ENCODE results near the gene ZNF71. TPM values are rescaled to one million over a fixed set of nuclear protein-coding genes. Genes with fewer than 3 reads are reported as not detected.

The ZNF71 gene
- total RNA-seq, 4 donors from 2014 or later: 11.3 to 29.9 (median 17.8) TPM

DNA sequence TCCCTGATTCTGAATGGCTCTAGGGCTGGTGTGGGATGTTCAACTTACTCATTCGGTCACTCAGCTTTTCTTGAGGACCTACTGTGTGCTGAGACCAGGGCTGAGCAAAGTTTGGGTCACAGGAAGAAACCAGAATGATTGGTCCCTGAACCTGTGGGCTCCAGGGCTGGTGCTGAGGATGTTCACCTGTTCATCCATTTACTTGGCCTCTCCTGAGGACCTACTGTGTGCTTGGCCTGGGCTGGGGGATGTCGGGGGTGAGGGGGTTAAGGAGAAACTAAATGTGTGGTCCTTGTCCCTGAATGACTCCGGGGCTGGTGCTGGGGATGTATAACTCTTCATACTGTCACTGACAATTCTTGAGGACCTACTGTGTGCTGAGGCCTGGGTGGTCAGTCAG lies 66.1 kb downstream of the ZNF71 start:
- no peak for ATAC-seq
- 86 to 94% methylated on average over 2 of the region's 3 CpGs for WGBS, 2 donors (ENCODE audit: low coverage in 1 of 2)
- H3K4me3 ChIP-seq: no peak overlapping the region

DNA sequence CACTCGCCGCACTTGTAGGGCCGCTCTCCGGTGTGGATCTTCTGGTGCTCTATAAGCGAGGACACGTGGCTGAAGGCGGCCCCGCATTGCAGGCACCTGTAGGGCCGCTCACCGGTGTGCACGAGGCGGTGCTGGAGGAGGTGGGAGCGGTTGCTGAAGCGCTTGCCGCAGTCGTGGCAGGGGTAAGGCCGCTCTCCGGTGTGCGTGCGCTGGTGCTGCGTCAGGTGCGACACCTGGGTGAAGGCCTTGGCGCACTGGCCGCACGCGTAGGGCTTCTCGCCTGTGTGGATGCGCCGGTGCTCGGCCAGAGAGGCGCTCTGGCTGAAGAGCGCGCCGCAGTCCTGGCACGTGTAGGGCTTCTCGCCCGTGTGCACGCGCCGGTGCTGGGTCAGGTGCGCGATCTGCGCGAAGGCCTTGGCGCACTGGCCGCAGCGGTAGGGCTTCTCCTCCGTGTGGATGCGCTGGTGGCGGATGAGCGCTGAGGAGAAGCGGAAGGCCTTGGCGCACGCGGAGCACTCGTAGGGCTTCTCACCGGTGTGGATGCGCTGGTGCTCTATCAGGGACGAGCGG lies 68.9 kb downstream of the ZNF71 start:
- Histone ChIP-seq H3K4me3 (no peak overlapping the region), H3K36me3 (peaks cover 0 to 41% of the 10 kb centered on the region in 2 donors), H3K9me3 (peaks cover 0 to 21% (median 0%) of the 10 kb centered on the region in 3 donors), H3K4me1 (peaks cover 0 to 9% (median 0%) of the 10 kb centered on the region in 3 donors), H3K27ac (no peak overlapping the region), H3K27me3 (no peaks in the 10 kb centered on the region)
- TF ChIP-seq EP300 (IDR thresholded peaks at IDR 0.05) (no peak), POLR2AphosphoS5 (IDR thresholded peaks at IDR 0.05) (no peak), POLR2A (IDR thresholded peaks at IDR 0.05) (no peak)
- TF ChIP-seq, protein P1, sequence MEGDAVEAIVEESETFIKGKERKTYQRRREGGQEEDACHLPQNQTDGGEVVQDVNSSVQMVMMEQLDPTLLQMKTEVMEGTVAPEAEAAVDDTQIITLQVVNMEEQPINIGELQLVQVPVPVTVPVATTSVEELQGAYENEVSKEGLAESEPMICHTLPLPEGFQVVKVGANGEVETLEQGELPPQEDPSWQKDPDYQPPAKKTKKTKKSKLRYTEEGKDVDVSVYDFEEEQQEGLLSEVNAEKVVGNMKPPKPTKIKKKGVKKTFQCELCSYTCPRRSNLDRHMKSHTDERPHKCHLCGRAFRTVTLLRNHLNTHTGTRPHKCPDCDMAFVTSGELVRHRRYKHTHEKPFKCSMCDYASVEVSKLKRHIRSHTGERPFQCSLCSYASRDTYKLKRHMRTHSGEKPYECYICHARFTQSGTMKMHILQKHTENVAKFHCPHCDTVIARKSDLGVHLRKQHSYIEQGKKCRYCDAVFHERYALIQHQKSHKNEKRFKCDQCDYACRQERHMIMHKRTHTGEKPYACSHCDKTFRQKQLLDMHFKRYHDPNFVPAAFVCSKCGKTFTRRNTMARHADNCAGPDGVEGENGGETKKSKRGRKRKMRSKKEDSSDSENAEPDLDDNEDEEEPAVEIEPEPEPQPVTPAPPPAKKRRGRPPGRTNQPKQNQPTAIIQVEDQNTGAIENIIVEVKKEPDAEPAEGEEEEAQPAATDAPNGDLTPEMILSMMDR (IDR thresholded peaks at IDR 0.05): no peak
- WGBS, 2 donors (ENCODE audit: low coverage in 1 of 2): 80 to 86% methylated on average over 4 to 9 of the region's 60 CpGs
- no peak for ATAC-seq

More for the DNA sequence above, 66.1 kb downstream of the ZNF71 start:
- peaks cover 0 to 9% (median 0%) of the 10 kb centered on the region in 3 donors for H3K4me1 ChIP-seq
- TF ChIP-seq EP300 (IDR thresholded peaks at IDR 0.05): no peak
- TF ChIP-seq POLR2AphosphoS5 (IDR thresholded peaks at IDR 0.05): no peak
- TF ChIP-seq POLR2A (IDR thresholded peaks at IDR 0.05): no peak
- TF ChIP-seq, protein P1 (IDR thresholded peaks at IDR 0.05): no peak
- peaks cover 0 to 40% of the 10 kb centered on the region in 2 donors for H3K36me3 ChIP-seq
- H3K27ac ChIP-seq: no peak overlapping the region
- H3K27me3 ChIP-seq: no peaks in the 10 kb centered on the region
- H3K9me3 ChIP-seq: peaks cover 0 to 21% (median 0%) of the 10 kb centered on the region in 3 donors

GRCh38 chr19:56664511-56664910 lies 69.4 kb downstream of the ZNF71 start:
- Histone ChIP-seq H3K27ac (no peak overlapping the region), H3K4me1 (peaks cover 0 to 9% (median 0%) of the 10 kb centered on the region in 3 donors)

DNA sequence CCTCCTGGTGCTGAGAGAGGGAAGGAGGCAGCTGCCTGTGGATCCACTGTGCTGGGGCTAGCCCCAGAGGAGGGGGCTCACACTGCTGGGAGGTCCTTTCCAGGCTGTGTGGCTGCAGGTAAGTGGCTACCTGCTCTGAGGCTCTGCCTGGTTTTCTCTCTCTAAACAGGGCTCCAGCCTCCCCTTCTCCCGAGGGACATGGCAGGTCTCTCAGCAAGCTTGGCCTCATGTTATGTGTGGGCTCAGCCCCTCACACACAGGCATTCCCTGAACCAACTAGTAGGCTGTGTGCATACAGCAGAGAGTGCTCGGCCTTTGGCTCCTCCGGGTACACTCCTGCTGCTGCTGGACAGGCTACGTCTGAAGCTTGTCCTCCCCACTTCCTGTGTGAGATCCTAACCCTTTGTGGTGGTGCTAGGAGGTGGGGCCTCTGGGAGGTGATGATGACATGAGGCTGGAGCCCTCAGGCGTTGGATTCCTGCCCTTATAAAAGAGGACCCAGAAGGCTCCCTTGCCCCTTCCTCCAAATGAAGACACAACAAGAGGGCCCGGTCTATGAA lies 72.3 kb downstream of the ZNF71 start:
- H3K9me3 ChIP-seq: peaks cover 0 to 21% (median 0%) of the 10 kb centered on the region in 3 donors
- H3K27ac ChIP-seq: no peak overlapping the region
- peaks cover 0 to 35% of the 10 kb centered on the region in 2 donors for H3K36me3 ChIP-seq
- 89 to 100% methylated on average over 1 to 2 of the region's 6 CpGs for WGBS, 2 donors (ENCODE audit: low coverage in 1 of 2)
- TF ChIP-seq POLR2A (IDR thresholded peaks at IDR 0.05): no peak
- TF ChIP-seq, protein P1 (IDR thresholded peaks at IDR 0.05): no peak
- no peak for TF ChIP-seq EP300 (IDR thresholded peaks at IDR 0.05)
- no peak for TF ChIP-seq POLR2AphosphoS5 (IDR thresholded peaks at IDR 0.05)
- H3K4me3 ChIP-seq: no peak overlapping the region
- H3K27me3 ChIP-seq: no peaks in the 10 kb centered on the region
- H3K4me1 ChIP-seq: peaks cover 0 to 21% (median 9%) of the 10 kb centered on the region in 3 donors
- ATAC-seq: no peak

More at GRCh38 chr19:56664511-56664910, 69.4 kb downstream of the ZNF71 start:
- ATAC-seq: no peak
- no peak for TF ChIP-seq EP300 (IDR thresholded peaks at IDR 0.05)
- TF ChIP-seq, protein P1 (IDR thresholded peaks at IDR 0.05): no peak
- no peak for TF ChIP-seq POLR2AphosphoS5 (IDR thresholded peaks at IDR 0.05)
- TF ChIP-seq POLR2A (IDR thresholded peaks at IDR 0.05): no peak
- peaks cover 0 to 21% (median 0%) of the 10 kb centered on the region in 3 donors for H3K9me3 ChIP-seq
- H3K36me3 ChIP-seq: peaks cover 0 to 41% of the 10 kb centered on the region in 2 donors
- 80 to 100% methylated on average over 1 to 2 of the region's 43 CpGs for WGBS, 2 donors (ENCODE audit: low coverage in 1 of 2)
- H3K27me3 ChIP-seq: no peaks in the 10 kb centered on the region
- H3K4me3 ChIP-seq: no peak overlapping the region

DNA sequence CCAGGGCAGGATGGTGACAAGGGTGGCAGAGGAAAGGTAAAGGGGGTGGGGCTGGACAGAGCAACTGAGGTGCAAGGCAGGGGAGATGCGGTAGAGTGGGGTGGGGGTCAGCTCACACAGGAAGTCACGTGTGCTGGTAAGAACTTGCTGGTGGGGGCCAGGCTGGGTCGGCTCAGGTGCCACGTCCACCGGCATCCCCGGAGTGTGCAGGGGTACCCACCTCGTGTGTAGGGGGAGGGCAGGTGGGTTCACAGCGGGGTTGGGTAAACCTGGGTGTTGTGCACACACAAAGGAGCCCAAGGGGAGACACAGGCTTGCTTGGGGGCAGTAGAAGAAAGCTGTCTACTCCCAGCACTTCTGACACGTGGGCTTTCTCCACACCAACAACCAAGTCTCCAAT lies 73.6 kb downstream of the ZNF71 start:
- no peak overlapping the region for H3K27ac ChIP-seq
- no peaks in the 10 kb centered on the region for H3K27me3 ChIP-seq
- no peak overlapping the region for H3K4me3 ChIP-seq
- no peak for ATAC-seq
- H3K9me3 ChIP-seq: peaks cover 0 to 17% (median 0%) of the 10 kb centered on the region in 3 donors
- peaks cover 0 to 25% (median 9%) of the 10 kb centered on the region in 3 donors for H3K4me1 ChIP-seq
- 43 to 70% methylated on average over 3 to 8 of the region's 9 CpGs for WGBS, 2 donors (ENCODE audit: low coverage in 1 of 2)
- TF ChIP-seq POLR2A (IDR thresholded peaks at IDR 0.05) (no peak), POLR2AphosphoS5 (IDR thresholded peaks at IDR 0.05) (no peak), EP300 (IDR thresholded peaks at IDR 0.05) (no peak)
- TF ChIP-seq, protein P1 (IDR thresholded peaks at IDR 0.05): no peak
- H3K36me3 ChIP-seq: peaks cover 0 to 22% of the 10 kb centered on the region in 2 donors
